Prostate gland (tissue), 2 donors: ENCODE data around the gene CTNNA3.
A peak's percentile ranks its signal among the peaks of the same experiment; 100 is the strongest.

Source experiments
- CTCF ChIP-seq, 4 experiments: fragments of 200-600 bp in 2 of 4; fragments of 450-650 bp in 2 of 4; sonication (generic) in 2 of 4; IDR thresholded peaks; 1 replicate in 3 of 4; 2 replicates in 1 of 4; pipeline ENCODE4 v1.5.1; 2016 to 2019; ENCODE audit warnings: antibody characterized with exemption in 4 of 4, mild to moderate bottlenecking in 2 of 4, moderate library complexity in 2 of 4
- POLR2AphosphoS5 ChIP-seq: sonication (generic); formaldehyde crosslinking; IDR thresholded peaks from one replicate; pipeline ENCODE4 v1.6.1; 2017; ENCODE audit warnings: antibody characterized with exemption

- peak in 3 of 4 experiments; percentile 24 to 42 (median 33) for TF ChIP-seq CTCF (IDR thresholded peaks at IDR 0.05)
- peak; percentile 25 for TF ChIP-seq POLR2AphosphoS5
These were observed 769.9 kb downstream of the CTNNA3 start, which contains the start of gene LRRTM3 for GRCh38 chr10:66925896-66926715.
